Common myeloid progenitor, CD34-positive (primary cell): Measurements from ENCODE around the gene GNG14.

Experiments used
- CTCF ChIA-PET: fragments of 350-600 bp; sonication (Branson Sonifier 250); formaldehyde crosslinking; loops from one replicate; lab custom pipeline; 2021; ENCODE audit warnings: antibody characterized with exemption; lab: Charles Lee
- POLR2A ChIA-PET: fragments of 350-600 bp; sonication (Branson Sonifier 250); formaldehyde crosslinking; loops from one replicate; lab custom pipeline; 2021; ENCODE audit warnings: antibody characterized with exemption; lab: Charles Lee
- DNase-seq, 3 donors: peaks; one replicate each; pipeline versions ENCODE4 v3.0.0 to v3.0.0-alpha.2; 2013
- H3K27ac ChIP-seq, 2 experiments: 1 replicate in 1 of 2; 2 replicates in 1 of 2; pipeline ENCODE4 v1.7.0; 2013; ENCODE audit warnings: inconsistent platforms in 2 of 2, low read length in 2 of 2, mild to moderate bottlenecking in 2 of 2, low read depth in 1 of 2, moderate library complexity in 1 of 2; ENCODE audit not compliant: severe bottlenecking in 2 of 2, insufficient read depth in 1 of 2, poor library complexity in 1 of 2
- H3K27me3 ChIP-seq, 5 experiments: replicated peaks in 2 of 5; 1 replicate in 3 of 5; 2 replicates in 2 of 5; pipeline versions ENCODE4 v1.6.1 to v1.7.0; 2013; ENCODE audit warnings: low read length in 4 of 5, mild to moderate bottlenecking in 2 of 5, moderate library complexity in 2 of 5, inconsistent platforms in 1 of 5; ENCODE audit not compliant: insufficient read depth in 5 of 5, control insufficient read depth in 4 of 5
- H3K36me3 ChIP-seq, 4 experiments: 1 replicate in 2 of 4; 2 replicates in 2 of 4; pipeline versions ENCODE4 v1.6.1 to v1.7.0; 2013; ENCODE audit warnings: low read length in 3 of 4, control low read depth in 1 of 4, mild to moderate bottlenecking in 1 of 4; ENCODE audit not compliant: control insufficient read depth in 4 of 4, insufficient read depth in 4 of 4
- H3K4me1 ChIP-seq, 4 experiments: 1 replicate in 3 of 4; 2 replicates in 1 of 4; pipeline versions ENCODE4 v1.6.1 to v1.7.1; 2013; ENCODE audit warnings: low read length in 3 of 4, mild to moderate bottlenecking in 3 of 4, control low read depth in 1 of 4, inconsistent platforms in 1 of 4, moderate library complexity in 1 of 4; ENCODE audit not compliant: control insufficient read depth in 4 of 4, insufficient read depth in 4 of 4; ENCODE audit errors: control extremely low read depth in 1 of 4
- H3K4me3 ChIP-seq, 7 experiments: 1 replicate in 4 of 7; 2 replicates in 3 of 7; pipeline versions ENCODE4 v1.5.1 to v1.7.0; 2013; ENCODE audit warnings: mild to moderate bottlenecking in 7 of 7, low read length in 6 of 7, moderate library complexity in 6 of 7, inconsistent platforms in 2 of 7, low read depth in 2 of 7, control low read depth in 1 of 7; ENCODE audit not compliant: insufficient read depth in 4 of 7, control insufficient read depth in 1 of 7; ENCODE audit errors: extremely low read depth in 1 of 7
- H3K9me3 ChIP-seq, 5 experiments: 1 replicate in 4 of 5; 2 replicates in 1 of 5; pipeline versions ENCODE4 v1.6.1 to v1.7.1; 2013; ENCODE audit warnings: low read length in 4 of 5, mild to moderate bottlenecking in 2 of 5, inconsistent platforms in 1 of 5, low read depth in 1 of 5, moderate library complexity in 1 of 5; ENCODE audit not compliant: control insufficient read depth in 4 of 5, insufficient read depth in 2 of 5; ENCODE audit errors: control extremely low read depth in 1 of 5
- WGBS: methylation state at CpG from one replicate; pipeline ENCODE4 v1.1.5; 2013; ENCODE audit not compliant: insufficient coverage; 5-methylcytosine and 5-hydroxymethylcytosine counted together

GNG14 gene

DNA sequence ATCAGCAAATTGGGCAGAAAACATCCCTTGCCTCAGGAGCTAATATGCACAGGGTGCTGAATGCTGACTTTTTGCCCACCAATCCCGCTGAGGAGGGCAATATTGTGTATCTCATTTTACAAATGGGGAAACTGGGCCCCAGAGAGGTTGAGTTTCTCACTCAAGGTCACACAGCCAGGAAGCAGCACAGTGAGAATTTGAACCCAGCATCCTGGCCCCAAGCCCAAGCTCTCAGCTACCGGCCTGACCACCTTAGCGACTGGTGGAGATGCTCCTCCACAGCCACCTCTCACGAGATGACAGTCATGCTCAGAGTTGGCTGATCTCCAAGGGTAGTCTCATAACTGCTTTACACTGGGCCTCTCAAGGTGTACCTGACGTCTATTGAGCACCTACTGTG lies 5.2 kb downstream of the GNG14 start:
- Histone ChIP-seq H3K4me1 (peaks cover 7 to 60% (median 53%) of the 10 kb centered on the region in 4 experiments), H3K4me3 (no peak overlapping the region), H3K9me3 (no peaks in the 10 kb centered on the region), H3K36me3 (peaks cover 2 to 12% (median 5%) of the 10 kb centered on the region in 4 experiments), H3K27ac (no peak overlapping the region), H3K27me3 (no peaks in the 10 kb centered on the region)
- WGBS: 95% methylated on average over 5 of the region's 5 CpGs
- CTCF ChIA-PET: interaction anchor here (1.5 to 2.1 kb wide), 2 partner anchors 15 to 63 kb away, joined by 5 to 13 read pairs; no protein-coding TSS in a partner anchor
- no peak for DNase-seq
- POLR2A ChIA-PET: no interaction called here

DNA sequence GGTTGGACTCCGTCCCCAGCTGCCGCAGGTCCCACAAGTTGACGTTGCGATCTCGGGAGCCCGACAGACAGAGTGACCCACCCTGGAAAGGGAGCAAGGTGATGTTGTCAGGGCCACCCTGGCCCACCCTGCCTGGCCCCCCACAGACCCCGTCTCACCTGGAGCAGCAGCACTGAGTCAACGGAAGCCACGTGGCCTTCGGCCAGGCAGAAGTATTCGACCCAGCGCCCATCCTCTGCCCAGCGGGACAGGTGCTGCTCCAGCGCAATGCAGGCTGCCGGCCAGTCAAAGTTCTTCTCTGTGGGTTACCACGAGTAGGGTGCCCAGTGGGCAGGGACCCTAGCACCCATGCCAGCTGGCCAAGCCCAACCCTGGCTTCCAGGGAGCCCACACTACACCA lies 6.8 kb downstream of the GNG14 start:
- H3K4me1 ChIP-seq: peaks cover 7 to 56% (median 41%) of the 10 kb centered on the region in 4 experiments
- H3K4me3 ChIP-seq: no peak overlapping the region
- ChIA-PET CTCF (interaction anchor here (1.4 to 3.5 kb wide), 3 partner anchors 9 to 18 kb away, joined by 4 to 27 read pairs (median 7); no protein-coding TSS in a partner anchor), POLR2A (interaction anchor here (0.6 kb wide), 1 partner anchor 40 kb away, joined by 3 read pairs; no protein-coding TSS in a partner anchor)
- no peak for DNase-seq
- no peaks in the 10 kb centered on the region for H3K27me3 ChIP-seq
- H3K27ac ChIP-seq: no peak overlapping the region
- WGBS: 97% methylated on average over 15 of the region's 16 CpGs
- H3K36me3 ChIP-seq: peaks cover 2 to 26% (median 9%) of the 10 kb centered on the region in 4 experiments
- H3K9me3 ChIP-seq: no peaks in the 10 kb centered on the region

DNA sequence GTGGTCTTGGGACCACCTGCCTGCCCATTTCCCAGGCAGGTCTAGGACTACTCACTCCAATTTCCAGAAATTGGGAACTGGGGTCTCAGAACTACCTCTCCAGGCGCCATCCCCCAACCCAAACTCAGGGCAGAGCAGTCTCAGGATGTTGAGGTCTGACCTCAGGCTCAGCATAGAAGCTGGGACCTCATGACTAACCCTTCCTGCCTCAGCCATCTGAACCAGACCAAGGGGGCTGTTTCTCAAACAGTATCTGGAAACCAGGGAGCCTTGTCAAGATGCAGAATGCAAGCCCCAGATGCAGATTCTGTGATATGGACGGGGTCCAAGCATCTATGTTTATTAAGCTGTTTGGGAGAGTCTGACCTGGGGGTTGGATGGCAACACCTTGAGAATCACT lies 7.3 kb downstream of the GNG14 start:
- ChIA-PET POLR2A (no interaction called here), CTCF (interaction anchor here (0.7 to 3.5 kb wide), 4 partner anchors 9 to 18 kb away, joined by 3 to 27 read pairs (median 6); partner anchors contain the start of gene DHPS)
- Histone ChIP-seq H3K27ac (no peak overlapping the region), H3K9me3 (no peaks in the 10 kb centered on the region), H3K36me3 (peaks cover 5 to 30% (median 11%) of the 10 kb centered on the region in 4 experiments), H3K4me1 (peaks cover 7 to 51% (median 36%) of the 10 kb centered on the region in 4 experiments), H3K4me3 (peak overlapping the region in 2 of 7 experiments; percentile 54 to 93), H3K27me3 (no peaks in the 10 kb centered on the region)
- DNase-seq: peak in 2 of 3 donors; percentile 55 to 57
- WGBS: 86% methylated on average over 1 of the region's 2 CpGs

DNA sequence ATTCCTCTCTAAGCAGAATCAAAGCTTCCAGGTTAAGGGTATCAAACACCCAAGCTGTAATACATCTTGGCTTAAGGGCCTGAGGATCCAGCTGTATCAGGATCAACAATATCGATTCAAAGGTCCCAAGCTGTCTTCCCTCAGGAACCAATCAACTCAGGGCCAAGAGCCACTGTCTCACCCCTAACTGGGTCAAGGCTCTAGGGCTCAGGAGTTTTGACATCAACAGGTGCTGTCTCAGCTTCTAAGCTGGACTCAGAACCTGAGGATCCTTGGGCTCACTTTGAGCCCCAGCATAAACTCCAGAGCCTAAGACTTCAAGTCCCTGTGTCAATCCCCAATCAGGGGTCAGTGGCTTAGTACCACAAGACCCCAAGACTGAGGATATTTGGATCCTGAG lies 7.7 kb downstream of the GNG14 start:
- H3K27me3 ChIP-seq: no peaks in the 10 kb centered on the region

DNA sequence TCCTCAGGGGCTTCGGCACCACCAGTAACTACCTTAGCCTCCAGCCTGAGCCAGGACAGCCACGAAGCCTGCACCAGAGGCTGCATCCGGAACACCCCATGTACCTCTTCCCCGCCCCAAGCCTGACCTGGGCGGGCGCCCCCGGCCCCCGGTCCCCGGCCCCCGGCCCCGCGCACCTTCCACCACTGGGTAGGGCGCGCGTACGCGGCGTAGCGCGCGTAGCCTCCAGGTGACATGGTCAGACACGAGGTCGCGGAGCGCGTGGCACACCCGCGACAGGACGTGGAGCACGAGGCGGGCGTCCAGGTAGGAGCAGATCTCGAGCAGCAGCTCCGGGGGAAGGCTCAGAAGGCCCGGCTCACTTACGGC lies 8.2 kb downstream of the GNG14 start:
- peak overlapping the region in 1 of 2 experiments; percentile 87 for H3K27ac ChIP-seq
- peaks cover 7 to 45% (median 32%) of the 10 kb centered on the region in 4 experiments for H3K4me1 ChIP-seq
- WGBS: under 1% methylated on average over 32 of the region's 36 CpGs
- H3K36me3 ChIP-seq: peaks cover 5 to 39% (median 17%) of the 10 kb centered on the region in 4 experiments
- H3K9me3 ChIP-seq: no peaks in the 10 kb centered on the region
- peak overlapping the region; percentile 60 to 93 (median 84) for H3K4me3 ChIP-seq
- H3K27me3 ChIP-seq: no peaks in the 10 kb centered on the region
- ChIA-PET CTCF (interaction anchor here (0.7 to 3.5 kb wide), 11 partner anchors 10 to 132 kb away, joined by 3 to 27 read pairs (median 3); partner anchors contain the start of genes DHPS and JUNB), POLR2A (interaction anchor here (0.6 to 1.7 kb wide), 6 partner anchors 11 to 268 kb away, joined by 3 to 10 read pairs (median 4); partner anchors contain the start of gene DHPS)
- DNase-seq: no peak

More for the DNA sequence above, 7.7 kb downstream of the GNG14 start:
- H3K27ac ChIP-seq: peak overlapping the region in 1 of 2 experiments; percentile 87
- WGBS: 100% methylated on average over 1 of the region's 1 CpG
- peaks cover 5 to 34% (median 13%) of the 10 kb centered on the region in 4 experiments for H3K36me3 ChIP-seq
- no peak for DNase-seq
- POLR2A ChIA-PET: interaction anchor here (1.7 kb wide), 1 partner anchor 14 kb away, joined by 10 read pairs; the partner anchor contains the start of gene DHPS
- peak overlapping the region in 6 of 7 experiments; percentile 8 to 93 (median 83) for H3K4me3 ChIP-seq
- H3K4me1 ChIP-seq: peaks cover 7 to 48% (median 34%) of the 10 kb centered on the region in 4 experiments
- H3K9me3 ChIP-seq: no peaks in the 10 kb centered on the region
- CTCF ChIA-PET: interaction anchor here (0.7 to 3.5 kb wide), 5 partner anchors 10 to 133 kb away, joined by 3 to 27 read pairs (median 4); partner anchors contain the start of gene DHPS

DNA sequence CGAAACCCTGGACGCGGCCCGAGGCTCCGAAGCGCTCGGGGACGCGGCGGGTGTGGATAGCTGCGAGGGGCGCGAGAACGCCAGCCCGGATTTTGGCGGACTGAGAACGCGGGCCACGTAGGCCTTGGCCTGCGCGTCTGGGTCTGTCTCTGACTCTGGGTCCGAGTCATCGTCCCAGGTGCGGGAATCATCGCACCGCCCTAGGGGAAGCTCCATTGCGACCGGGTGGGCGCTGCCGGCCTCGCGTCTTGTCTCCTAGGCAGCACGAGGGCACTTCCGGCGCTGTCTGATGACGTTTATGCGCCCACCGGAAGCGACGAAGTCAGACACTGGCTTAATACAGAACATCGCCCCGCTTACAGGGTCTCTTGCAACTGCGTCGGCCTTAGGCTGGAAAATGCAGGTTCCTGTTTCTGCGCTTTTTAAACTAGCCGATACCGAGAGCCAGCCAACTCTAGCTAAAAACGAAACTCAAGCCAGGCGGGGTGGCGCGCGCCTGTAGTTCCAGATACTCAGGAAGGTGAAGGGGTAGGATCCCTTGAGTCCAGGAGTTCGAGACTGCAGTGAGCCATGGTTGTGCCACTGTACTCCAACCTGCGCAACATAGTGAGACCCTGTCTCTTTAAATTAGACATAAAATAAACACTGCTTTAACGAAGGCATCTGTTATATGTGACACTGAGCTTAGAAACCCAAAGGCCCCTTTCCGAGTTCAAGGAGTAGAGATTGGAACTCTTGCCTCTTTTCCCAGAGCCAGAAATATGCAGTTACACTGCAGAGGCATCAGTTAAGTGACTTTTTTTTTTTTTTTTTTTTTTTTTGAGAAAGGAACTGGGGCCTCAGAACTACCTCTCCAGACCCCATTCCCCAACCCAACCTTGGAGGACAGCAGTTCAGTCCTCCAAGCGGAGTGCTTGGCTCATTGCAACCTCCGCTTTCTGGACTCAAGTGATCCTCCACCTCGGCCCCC lies 8.9 kb downstream of the GNG14 start, which contains the start of gene FBXW9:
Gene FBXW9 (minus strand): TSS at position 266 of the 970 bp plus-strand sequence. CDS start 50 bp downstream, at position 216.
- H3K27ac ChIP-seq: peak within 1 kb of the TSS; percentile 68 to 87
- H3K4me1 ChIP-seq: peaks cover 7 to 43% (median 32%) of the 10 kb centered on the region in 4 experiments
- ChIA-PET POLR2A (interaction anchor here (0.5 to 1.7 kb wide), 8 partner anchors 12 to 1721 kb away, joined by 3 to 10 read pairs (median 3); partner anchors contain the start of gene DHPS), CTCF (interaction anchor here (0.7 to 3.5 kb wide), 13 partner anchors 11 to 132 kb away, joined by 3 to 27 read pairs (median 3); partner anchors contain the start of genes DHPS and JUNB)
- H3K4me3 ChIP-seq: peak within 1 kb of the TSS; percentile 60 to 93 (median 84)
- no peaks in the 10 kb centered on the region for H3K9me3 ChIP-seq
- peaks cover 6 to 40% (median 18%) of the 10 kb centered on the region in 4 experiments for H3K36me3 ChIP-seq
- DNase-seq: peak; percentile 99
- 4% methylated on average over 56 of the region's 59 CpGs for WGBS
- no peaks in the 10 kb centered on the region for H3K27me3 ChIP-seq
